PC-3 (cell line): ENCODE data around the gene SCAI. TPM values are rescaled to one million over a fixed set of nuclear protein-coding genes. Genes with fewer than 3 reads are reported as not detected.

Experiments
- ATAC-seq: fragments of 200-7000 bp; cut with Tn5 transposase; 2 replicates; pipeline ENCODE4 v1.9.1; 2020; ENCODE audit warnings: mild to moderate bottlenecking, moderate library complexity
- BruUV-seq: library from RNA; stranded (reverse); fragments of 400-500 nt; replicated peaks from 2 replicates; lab custom pipeline; 2021; lab: Mats Ljungman, UMichigan
- CTCF ChIA-PET: fragments of 300-600 bp; sonication (Branson Sonifier 250); formaldehyde crosslinking; loops from one replicate; lab custom pipeline; 2022; ENCODE audit warnings: antibody characterized with exemption; lab: Charles Lee
- POLR2A ChIA-PET: fragments of 300-600 bp; sonication (Branson Sonifier 250); formaldehyde crosslinking; loops from one replicate; lab custom pipeline; 2022; ENCODE audit warnings: antibody characterized with exemption; ENCODE audit not compliant: unreplicated experiment; lab: Charles Lee
- DNase-seq: peaks from one replicate; pipeline ENCODE4 v3.0.0-alpha.2; 2015
- H2AFZ ChIP-seq: fragments of 300-600 bp; sonication (generic); 2 replicates; pipeline ENCODE4 v1.6.0; 2016; ENCODE audit warnings: antibody characterized with exemption, low read length
- H3F3A ChIP-seq: fragments of 300-600 bp; sonication (generic); one replicate; pipeline ENCODE4 v1.6.0; 2017; ENCODE audit warnings: antibody characterized with exemption, low read length, control low read depth, mild to moderate bottlenecking; ENCODE audit not compliant: unreplicated experiment
- H3K27ac ChIP-seq: fragments of 300-600 bp; sonication (generic); 2 replicates; pipeline ENCODE4 v1.5.1; 2016; ENCODE audit warnings: mild to moderate bottlenecking, low read length
- H3K27me3 ChIP-seq: fragments of 300-600 bp; sonication (generic); 2 replicates; pipeline ENCODE4 v1.6.1; 2016; ENCODE audit warnings: low read length, mixed read lengths
- H3K36me3 ChIP-seq: fragments of 300-600 bp; sonication (generic); 2 replicates; pipeline ENCODE4 v1.6.1; 2016; ENCODE audit warnings: low read depth, mixed run types, low read length, mixed read lengths
- H3K4me1 ChIP-seq: fragments of 300-600 bp; sonication (generic); 2 replicates; pipeline ENCODE4 v1.5.1; 2016; ENCODE audit warnings: low read length; ENCODE audit not compliant: insufficient read depth
- H3K4me2 ChIP-seq: fragments of 300-600 bp; sonication (generic); 2 replicates; pipeline ENCODE4 v1.6.0; 2016; ENCODE audit warnings: low read length
- H3K4me3 ChIP-seq: fragments of 300-600 bp; sonication (generic); 2 replicates; pipeline ENCODE4 v1.5.1; 2016; ENCODE audit warnings: mild to moderate bottlenecking, low read length, mixed read lengths
- H3K79me2 ChIP-seq: fragments of 300-600 bp; sonication (generic); 2 replicates; pipeline ENCODE4 v1.6.1; 2017; ENCODE audit warnings: low read length, mixed read lengths
- H3K9ac ChIP-seq: fragments of 300-600 bp; sonication (generic); 2 replicates; pipeline ENCODE4 v1.6.0; 2016; ENCODE audit warnings: mild to moderate bottlenecking, low read length
- H3K9me2 ChIP-seq: fragments of 300-600 bp; sonication (generic); replicated peaks from 2 replicates; pipeline ENCODE4 v1.6.1; 2016; ENCODE audit warnings: mixed run types, low read length, mixed read lengths
- H3K9me3 ChIP-seq: fragments of 300-600 bp; sonication (generic); 2 replicates; pipeline ENCODE4 v1.6.1; 2016; ENCODE audit warnings: low read length, mixed read lengths
- H4K20me1 ChIP-seq: fragments of 300-600 bp; sonication (generic); 2 replicates; pipeline ENCODE4 v1.6.1; 2016; ENCODE audit warnings: low read length, mixed read lengths
- CTCF ChIP-seq: fragments of 300-600 bp; sonication (generic); conservative IDR thresholded peaks from 2 replicates; pipeline ENCODE4 v1.5.1; 2017; ENCODE audit warnings: antibody characterized with exemption, low read depth, mild to moderate bottlenecking, low read length
- EZH2 ChIP-seq: fragments of 300-600 bp; sonication (generic); IDR thresholded peaks from one replicate; pipeline ENCODE4 v1.6.1; 2017; ENCODE audit warnings: antibody characterized with exemption, mild to moderate bottlenecking, low read length; ENCODE audit not compliant: unreplicated experiment
- EZH2phosphoT487 ChIP-seq: fragments of 300-600 bp; sonication (generic); IDR thresholded peaks from 2 replicates; pipeline ENCODE4 v1.6.1; 2018; ENCODE audit warnings: mild to moderate bottlenecking, antibody characterized with exemption, low read length, borderline replicate concordance
- intact Hi-C: fragments of 100-400 bp; cut with micrococcal nuclease; formaldehyde crosslinking; loops from 2 replicates; pipeline ENCODE4 v1.9.0; 2023
- total RNA-seq: library from RNA; depleted of rRNA; stranded (reverse); fragments of >200 nt; gene quantifications from 2 replicates; pipeline ENCODE4 v1.2.3, GENCODE V29; 2014

SCAI gene
- total RNA-seq, 1 experiment from 2014 or later: 5.2 TPM

- peak overlapping the region; percentile 72 for H2AFZ ChIP-seq
- ChIA-PET CTCF (no interaction called here), POLR2A (interaction anchor here (0.6 kb wide), 1 partner anchor 78 kb away, joined by 3 read pairs; no protein-coding TSS in a partner anchor)
- H3K9me2 ChIP-seq: no peaks in the 10 kb centered on the region
- peak overlapping the region; percentile 92 for H3K4me3 ChIP-seq
- peaks cover 12% of the 10 kb centered on the region for H3K4me1 ChIP-seq
- H3K27me3 ChIP-seq: no peaks in the 10 kb centered on the region
- no TSS peak for BruUV-seq
- DNase-seq (peak; percentile 24), ATAC-seq (peak; percentile 17)
- intact Hi-C loops: loop anchor here (2.0 kb wide), 1 partner anchor 201 kb away; the partner anchor contains the start of gene SCAI
- peak overlapping the region; percentile 94 for H3K9ac ChIP-seq
- no peaks in the 10 kb centered on the region for H3K9me3 ChIP-seq
- no peaks in the 10 kb centered on the region for H3F3A ChIP-seq
- H3K79me2 ChIP-seq: peaks cover 6% of the 10 kb centered on the region; the same call in 1 of the 2 replicates
- no peak for TF ChIP-seq EZH2phosphoT487
- TF ChIP-seq EZH2: no peak
- TF ChIP-seq CTCF: no peak
- H3K27ac ChIP-seq: peak overlapping the region; percentile 90
- peak overlapping the region; percentile 95 for H3K4me2 ChIP-seq
- no peaks in the 10 kb centered on the region for H4K20me1 ChIP-seq
- no peaks in the 10 kb centered on the region for H3K36me3 ChIP-seq
These were observed 201.4 kb downstream of the SCAI start for GRCh38 chr9:124941679-124942561.

GRCh38 chr9:124940894-124941678 lies 202.2 kb downstream of the SCAI start, which contains the start of gene GOLGA1:
Gene GOLGA1 (minus strand): TSS chr9:124941083. CDS start chr9:124938711, 2,372 bp downstream.
- ChIA-PET CTCF (no interaction called here), POLR2A (interaction anchor here (0.6 kb wide), 1 partner anchor 77 kb away, joined by 3 read pairs; no protein-coding TSS in a partner anchor)
- Histone ChIP-seq H3K27me3 (no peaks in the 10 kb centered on the region), H3K9me3 (no peaks in the 10 kb centered on the region), H3K36me3 (no peaks in the 10 kb centered on the region), H3K4me2 (peak within 1 kb of the TSS; percentile 95), H3K9ac (peak within 1 kb of the TSS; percentile 94), H4K20me1 (no peaks in the 10 kb centered on the region), H3K4me3 (peak within 1 kb of the TSS; percentile 92), H2AFZ (peak within 1 kb of the TSS; percentile 95), H3K9me2 (no peaks in the 10 kb centered on the region), H3F3A (no peaks in the 10 kb centered on the region), H3K27ac (peak within 1 kb of the TSS; percentile 90), H3K4me1 (peaks cover 12% of the 10 kb centered on the region), H3K79me2 (peaks cover 6% of the 10 kb centered on the region; the same call in 1 of the 2 replicates)
- BruUV-seq: TSS peak; percentile 84
- intact Hi-C loops: loop anchor here (2.0 kb wide), 1 partner anchor 202 kb away; the partner anchor contains the start of gene SCAI
- ATAC-seq (peak; percentile 87), DNase-seq (peak; percentile 91)
- TF ChIP-seq EZH2: no peak
- TF ChIP-seq EZH2phosphoT487: no peak
- TF ChIP-seq CTCF: no peak
